Loucy (cell line): ENCODE results near the gene APOD.
"Not testable (repeated sequence)": the region's sequence is repeated elsewhere in the genome, so short reads cannot be mapped to it uniquely, and the experiment has no call there.

Experiments used
- CTCF ChIP-seq: fragments of 200-600 bp; sonication (generic); conservative IDR thresholded peaks from 2 replicates; pipeline ENCODE4 v1.5.1; 2014; ENCODE audit warnings: mild to moderate bottlenecking, antibody characterized with exemption, low read length
- EZH2phosphoT487 ChIP-seq: fragments of 200-600 bp; IDR thresholded peaks from 2 replicates; pipeline ENCODE4 v1.6.1; 2018; ENCODE audit warnings: antibody characterized with exemption, mild to moderate bottlenecking, moderate library complexity, borderline replicate concordance

GRCh38 chr3:195614672-195615504 lies 31.1 kb upstream of the APOD start:
- TF ChIP-seq CTCF, EZH2phosphoT487: not testable (repeated sequence)
